SK-N-SH treated with all-trans-retinoic acid at 6 μM for 48 hours (cell line): ENCODE data around the gene KIF26A.
"Not testable (repeated sequence)": the region's sequence is repeated elsewhere in the genome, so short reads cannot be mapped to it uniquely, and the experiment has no call there.

Experiments
- ARNTL ChIP-seq: fragments of 450-650 bp; formaldehyde crosslinking; IDR thresholded peaks from 2 replicates; pipeline ENCODE4 v1.5.0; 2020; ENCODE audit warnings: low read depth, mild to moderate bottlenecking, moderate library complexity, borderline replicate concordance
- BACH2 ChIP-seq: fragments of 250-450 bp; sonication (Bioruptor Pico); IDR thresholded peaks from 2 replicates; pipeline ENCODE4 v1.9.0; 2021; ENCODE audit warnings: mild to moderate bottlenecking, borderline replicate concordance
- GLIS3 ChIP-seq: fragments of 250-450 bp; sonication (Bioruptor Pico); IDR thresholded peaks from 2 replicates; pipeline ENCODE4 v1.5.0; 2020; ENCODE audit warnings: mild to moderate bottlenecking, moderate library complexity
- ISL1 ChIP-seq: fragments of 250-450 bp; sonication (Bioruptor Pico); IDR thresholded peaks from 2 replicates; pipeline ENCODE4 v2.1.2; 2022; ENCODE audit warnings: mild to moderate bottlenecking, moderate library complexity
- OSR1 ChIP-seq: fragments of 250-450 bp; sonication (Bioruptor Pico); IDR thresholded peaks from 2 replicates; pipeline ENCODE4 v1.8.0; 2022; ENCODE audit warnings: moderate library complexity, mild to moderate bottlenecking, inconsistent platforms
- RARB ChIP-seq: fragments of 250-450 bp; sonication (Bioruptor Pico); IDR thresholded peaks from 2 replicates; pipeline ENCODE4 v1.8.0; 2021; ENCODE audit warnings: mild to moderate bottlenecking, moderate library complexity
- TCF4 ChIP-seq: fragments of 250-450 bp; sonication (Bioruptor Pico); IDR thresholded peaks from 2 replicates; pipeline ENCODE4 v1.8.0; 2021; ENCODE audit warnings: mild to moderate bottlenecking, moderate library complexity, borderline replicate concordance
- ZFP3 ChIP-seq: fragments of 250-450 bp; sonication (Bioruptor Pico); IDR thresholded peaks from 2 replicates; pipeline ENCODE4 v1.5.0; 2020; ENCODE audit warnings: mild to moderate bottlenecking, moderate library complexity
- ZFP30 ChIP-seq: fragments of 450-650 bp; formaldehyde crosslinking; IDR thresholded peaks from 2 replicates; pipeline ENCODE4 v1.5.0; 2022; ENCODE audit warnings: mild to moderate bottlenecking, moderate library complexity
- ZNF70 ChIP-seq: fragments of 450-650 bp; formaldehyde crosslinking; IDR thresholded peaks from 2 replicates; pipeline ENCODE4 v1.5.0; 2020; ENCODE audit warnings: mild to moderate bottlenecking, moderate library complexity
- TF ChIP-seq, protein P1 (sequence below): fragments of 250-450 bp; sonication (Bioruptor Pico); IDR thresholded peaks from 2 replicates; pipeline ENCODE4 v1.8.0; 2021; ENCODE audit warnings: low read depth, mild to moderate bottlenecking, moderate library complexity, borderline replicate concordance
- TF ChIP-seq, protein P2 (sequence below): fragments of 250-450 bp; sonication (Bioruptor Pico); IDR thresholded peaks from 2 replicates; pipeline ENCODE4 v1.5.1; 2020; ENCODE audit warnings: low read depth, mild to moderate bottlenecking, moderate library complexity
- TF ChIP-seq, protein P3 (sequence below): fragments of 250-450 bp; sonication (Bioruptor Pico); IDR thresholded peaks from 2 replicates; pipeline ENCODE4 v1.8.0; 2020; ENCODE audit warnings: mild to moderate bottlenecking, moderate library complexity, borderline replicate concordance
- TF ChIP-seq, protein P4 (sequence below): fragments of 250-450 bp; sonication (Bioruptor Pico); IDR thresholded peaks from 2 replicates; pipeline ENCODE4 v1.5.1; 2021; ENCODE audit warnings: mild to moderate bottlenecking, moderate library complexity

DNA sequence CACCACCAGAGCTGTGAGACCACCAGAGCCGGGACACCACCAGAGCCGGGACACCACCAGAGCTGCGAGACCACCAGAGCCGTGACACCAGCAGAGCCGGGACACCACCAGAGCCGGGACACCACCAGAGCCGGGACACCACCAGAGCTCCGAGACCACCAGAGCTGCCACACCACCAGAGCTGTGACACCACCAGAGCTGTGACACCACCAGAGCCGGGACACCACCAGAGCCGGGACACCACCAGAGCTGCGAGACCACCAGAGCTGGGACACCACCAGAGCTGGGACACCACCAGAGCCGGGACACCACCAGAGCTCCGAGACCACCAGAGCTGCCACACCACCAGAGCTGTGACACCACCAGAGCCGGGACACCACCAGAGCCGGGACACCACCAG is 70.7 kb downstream of the KIF26A start:
- not testable (repeated sequence) for TF ChIP-seq ARNTL (CRISPR knock-in tag); RARB; ISL1; TCF4 (CRISPR knock-in tag); OSR1 (CRISPR knock-in tag); ZNF70 (CRISPR knock-in tag); ZFP30 (CRISPR knock-in tag); ZFP3; GLIS3 (CRISPR knock-in tag); BACH2 (CRISPR knock-in tag)
- TF ChIP-seq, protein P1, sequence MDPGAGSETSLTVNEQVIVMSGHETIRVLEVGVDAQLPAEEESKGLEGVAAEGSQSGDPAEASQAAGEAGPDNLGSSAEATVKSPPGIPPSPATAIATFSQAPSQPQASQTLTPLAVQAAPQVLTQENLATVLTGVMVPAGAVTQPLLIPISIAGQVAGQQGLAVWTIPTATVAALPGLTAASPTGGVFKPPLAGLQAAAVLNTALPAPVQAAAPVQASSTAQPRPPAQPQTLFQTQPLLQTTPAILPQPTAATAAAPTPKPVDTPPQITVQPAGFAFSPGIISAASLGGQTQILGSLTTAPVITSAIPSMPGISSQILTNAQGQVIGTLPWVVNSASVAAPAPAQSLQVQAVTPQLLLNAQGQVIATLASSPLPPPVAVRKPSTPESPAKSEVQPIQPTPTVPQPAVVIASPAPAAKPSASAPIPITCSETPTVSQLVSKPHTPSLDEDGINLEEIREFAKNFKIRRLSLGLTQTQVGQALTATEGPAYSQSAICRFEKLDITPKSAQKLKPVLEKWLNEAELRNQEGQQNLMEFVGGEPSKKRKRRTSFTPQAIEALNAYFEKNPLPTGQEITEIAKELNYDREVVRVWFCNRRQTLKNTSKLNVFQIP (CRISPR knock-in tag), result not testable (repeated sequence)
- TF ChIP-seq, protein P2, sequence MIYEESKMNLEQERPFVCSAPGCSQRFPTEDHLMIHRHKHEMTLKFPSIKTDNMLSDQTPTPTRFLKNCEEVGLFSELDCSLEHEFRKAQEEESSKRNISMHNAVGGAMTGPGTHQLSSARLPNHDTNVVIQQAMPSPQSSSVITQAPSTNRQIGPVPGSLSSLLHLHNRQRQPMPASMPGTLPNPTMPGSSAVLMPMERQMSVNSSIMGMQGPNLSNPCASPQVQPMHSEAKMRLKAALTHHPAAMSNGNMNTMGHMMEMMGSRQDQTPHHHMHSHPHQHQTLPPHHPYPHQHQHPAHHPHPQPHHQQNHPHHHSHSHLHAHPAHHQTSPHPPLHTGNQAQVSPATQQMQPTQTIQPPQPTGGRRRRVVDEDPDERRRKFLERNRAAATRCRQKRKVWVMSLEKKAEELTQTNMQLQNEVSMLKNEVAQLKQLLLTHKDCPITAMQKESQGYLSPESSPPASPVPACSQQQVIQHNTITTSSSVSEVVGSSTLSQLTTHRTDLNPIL (CRISPR knock-in tag), result not testable (repeated sequence)
- TF ChIP-seq, protein P3, sequence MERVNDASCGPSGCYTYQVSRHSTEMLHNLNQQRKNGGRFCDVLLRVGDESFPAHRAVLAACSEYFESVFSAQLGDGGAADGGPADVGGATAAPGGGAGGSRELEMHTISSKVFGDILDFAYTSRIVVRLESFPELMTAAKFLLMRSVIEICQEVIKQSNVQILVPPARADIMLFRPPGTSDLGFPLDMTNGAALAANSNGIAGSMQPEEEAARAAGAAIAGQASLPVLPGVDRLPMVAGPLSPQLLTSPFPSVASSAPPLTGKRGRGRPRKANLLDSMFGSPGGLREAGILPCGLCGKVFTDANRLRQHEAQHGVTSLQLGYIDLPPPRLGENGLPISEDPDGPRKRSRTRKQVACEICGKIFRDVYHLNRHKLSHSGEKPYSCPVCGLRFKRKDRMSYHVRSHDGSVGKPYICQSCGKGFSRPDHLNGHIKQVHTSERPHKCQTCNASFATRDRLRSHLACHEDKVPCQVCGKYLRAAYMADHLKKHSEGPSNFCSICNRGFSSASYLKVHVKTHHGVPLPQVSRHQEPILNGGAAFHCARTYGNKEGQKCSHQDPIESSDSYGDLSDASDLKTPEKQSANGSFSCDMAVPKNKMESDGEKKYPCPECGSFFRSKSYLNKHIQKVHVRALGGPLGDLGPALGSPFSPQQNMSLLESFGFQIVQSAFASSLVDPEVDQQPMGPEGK (CRISPR knock-in tag), result not testable (repeated sequence)
- TF ChIP-seq, protein P4, sequence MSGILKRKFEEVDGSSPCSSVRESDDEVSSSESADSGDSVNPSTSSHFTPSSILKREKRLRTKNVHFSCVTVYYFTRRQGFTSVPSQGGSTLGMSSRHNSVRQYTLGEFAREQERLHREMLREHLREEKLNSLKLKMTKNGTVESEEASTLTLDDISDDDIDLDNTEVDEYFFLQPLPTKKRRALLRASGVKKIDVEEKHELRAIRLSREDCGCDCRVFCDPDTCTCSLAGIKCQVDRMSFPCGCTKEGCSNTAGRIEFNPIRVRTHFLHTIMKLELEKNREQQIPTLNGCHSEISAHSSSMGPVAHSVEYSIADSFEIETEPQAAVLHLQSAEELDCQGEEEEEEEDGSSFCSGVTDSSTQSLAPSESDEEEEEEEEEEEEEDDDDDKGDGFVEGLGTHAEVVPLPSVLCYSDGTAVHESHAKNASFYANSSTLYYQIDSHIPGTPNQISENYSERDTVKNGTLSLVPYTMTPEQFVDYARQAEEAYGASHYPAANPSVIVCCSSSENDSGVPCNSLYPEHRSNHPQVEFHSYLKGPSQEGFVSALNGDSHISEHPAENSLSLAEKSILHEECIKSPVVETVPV (CRISPR knock-in tag), result not testable (repeated sequence)
